ENCODE data around the gene CHRNA7. TPM values are rescaled to one million over a fixed set of nuclear protein-coding genes. Genes with fewer than 3 reads are reported as not detected.

The CHRNA7 gene
- total RNA-seq (2022) (2.0 and 2.4 TPM in 2 replicates), Bru-seq, nascent RNA (percentile 25 among the genes with signal in this experiment), BruChase-seq, experiment 1, labeled RNA remaining after a 6-hour chase (percentile 17 among the genes with signal in this experiment), BruChase-seq, experiment 2, labeled RNA remaining after a 2-hour chase (percentile 17 among the genes with signal in this experiment)
- long read RNA-seq, full-length matches to known transcripts: 1 of 1 reads
- long read RNA-seq, partial matches to known transcripts: 0 of 1 reads
- long read RNA-seq, other reads (novel, unspliced or antisense): 0 of 1 reads

- H3K27ac Mint-ChIP-seq (ENCODE audit: unreplicated experiment): no peak within 1 kb of the TSS
- no TSS peak for BruUV-seq (replicated peaks)
- no peaks in the 10 kb centered on the region for H3K4me1 Mint-ChIP-seq (ENCODE audit: low read depth, unreplicated experiment)
- peak within 1 kb of the TSS; percentile 67 for H3K4me3 Mint-ChIP-seq (ENCODE audit: low read depth, unreplicated experiment)
- intact Hi-C loops (cut with micrococcal nuclease; ENCODE audit: unreplicated experiment): no loop called here
- CTCF ChIA-PET: interaction anchor here (1.3 kb wide), 1 partner anchor 52 kb away, joined by 5 read pairs; no protein-coding TSS in a partner anchor
- DNase-seq: peak; percentile 55
- no peaks in the 10 kb centered on the region for H3K27me3 Mint-ChIP-seq (ENCODE audit: unreplicated experiment)
- H3K36me3 Mint-ChIP-seq (ENCODE audit: insufficient read depth, unreplicated experiment): peaks cover 9% of the 10 kb centered on the region
- TF ChIP-seq CTCF (IDR thresholded peaks at IDR 0.05; ENCODE audit: unreplicated experiment): no peak
- no peaks in the 10 kb centered on the region for H3K9me3 Mint-ChIP-seq (ENCODE audit: low read depth, unreplicated experiment)
These were observed at the start of gene CHRNA7 for GRCh38 chr15:32029862-32030781. CHRNA7 (plus strand) TSS chr15:32030515; CDS start chr15:32030595, 80 bp downstream.

GRCh38 chr15:31985607-31986006 lies 44.7 kb upstream of the CHRNA7 start:
- H3K9me3 Mint-ChIP-seq (ENCODE audit: low read depth, unreplicated experiment): no peaks in the 10 kb centered on the region
- peaks cover 23% of the 10 kb centered on the region for H3K27me3 Mint-ChIP-seq (ENCODE audit: unreplicated experiment)
- intact Hi-C loops (cut with micrococcal nuclease; ENCODE audit: unreplicated experiment): no loop called here
- no peaks in the 10 kb centered on the region for H3K4me1 Mint-ChIP-seq (ENCODE audit: low read depth, unreplicated experiment)
- BruUV-seq (replicated peaks): no TSS peak
- no peak for TF ChIP-seq CTCF (IDR thresholded peaks at IDR 0.05; ENCODE audit: unreplicated experiment)
- CTCF ChIA-PET: no interaction called here
- H3K27ac Mint-ChIP-seq (ENCODE audit: unreplicated experiment): no peak overlapping the region
- H3K4me3 Mint-ChIP-seq (ENCODE audit: low read depth, unreplicated experiment): no peak overlapping the region
- DNase-seq: no peak
- H3K36me3 Mint-ChIP-seq (ENCODE audit: insufficient read depth, unreplicated experiment): no peaks in the 10 kb centered on the region

GRCh38 chr15:31993062-31993461 lies 37.3 kb upstream of the CHRNA7 start:
- no peak for DNase-seq
- intact Hi-C loops (cut with micrococcal nuclease; ENCODE audit: unreplicated experiment): no loop called here
- CTCF ChIA-PET: no interaction called here
- no peaks in the 10 kb centered on the region for H3K4me1 Mint-ChIP-seq (ENCODE audit: low read depth, unreplicated experiment)
- no peaks in the 10 kb centered on the region for H3K36me3 Mint-ChIP-seq (ENCODE audit: insufficient read depth, unreplicated experiment)
- no peaks in the 10 kb centered on the region for H3K9me3 Mint-ChIP-seq (ENCODE audit: low read depth, unreplicated experiment)
- BruUV-seq (replicated peaks): no TSS peak
- peaks cover under 1% of the 10 kb centered on the region for H3K27me3 Mint-ChIP-seq (ENCODE audit: unreplicated experiment)
- no peak overlapping the region for H3K4me3 Mint-ChIP-seq (ENCODE audit: low read depth, unreplicated experiment)
- TF ChIP-seq CTCF (IDR thresholded peaks at IDR 0.05; ENCODE audit: unreplicated experiment): no peak
- H3K27ac Mint-ChIP-seq (ENCODE audit: unreplicated experiment): no peak overlapping the region

- Mint-ChIP-seq H3K9me3 (ENCODE audit: low read depth, unreplicated experiment) (no peaks in the 10 kb centered on the region), H3K27me3 (ENCODE audit: unreplicated experiment) (no peaks in the 10 kb centered on the region), H3K36me3 (ENCODE audit: insufficient read depth, unreplicated experiment) (no peaks in the 10 kb centered on the region), H3K27ac (ENCODE audit: unreplicated experiment) (no peak overlapping the region), H3K4me1 (ENCODE audit: low read depth, unreplicated experiment) (no peaks in the 10 kb centered on the region), H3K4me3 (ENCODE audit: low read depth, unreplicated experiment) (no peak overlapping the region)
- TF ChIP-seq CTCF (IDR thresholded peaks at IDR 0.05; ENCODE audit: unreplicated experiment): no peak
- intact Hi-C loops (cut with micrococcal nuclease; ENCODE audit: unreplicated experiment): no loop called here
- BruUV-seq (replicated peaks): no TSS peak
- DNase-seq: no peak
- CTCF ChIA-PET: no interaction called here
These were observed 32.6 kb upstream of the CHRNA7 start for GRCh38 chr15:31997711-31998110.
